Right lobe of liver (tissue), 6 donors: ENCODE measurements around the gene SPAM1. TPM values are rescaled to one million over a fixed set of nuclear protein-coding genes. Genes with fewer than 3 reads are reported as not detected.

Experiments used
- ATAC-seq, 4 donors: fragments of 200-7000 bp; cut with Tn5 transposase; one replicate each; pipeline ENCODE4 v1.9.1; 2020; ENCODE audit warnings: mild to moderate bottlenecking in 4 of 4, moderate library complexity in 4 of 4
- DNase-seq, 3 donors: peaks; one replicate each; pipeline ENCODE4 v3.0.0-alpha.2; 2020
- H3K27ac ChIP-seq, 3 donors: fragments of 200-600 bp; one replicate each; pipeline ENCODE4 v1.8.0; 2022
- H3K27me3 ChIP-seq, 2 donors: fragments of 200-600 bp; one replicate each; pipeline ENCODE4 v1.8.0; 2022
- H3K36me3 ChIP-seq, 4 donors: fragments of 200-600 bp; sonication (generic) in 1 of 4; one replicate each; pipeline versions ENCODE4 v1.5.1 to v1.8.0; 2017 to 2022; ENCODE audit warnings: control low read depth in 1 of 4
- H3K4me1 ChIP-seq, 4 donors: fragments of 200-600 bp; sonication (generic) in 1 of 4; one replicate each; pipeline versions ENCODE4 v1.5.1 to v1.8.0; 2017 to 2022; ENCODE audit warnings: control low read depth in 1 of 4
- H3K4me3 ChIP-seq, 3 donors: fragments of 200-600 bp; one replicate each; pipeline ENCODE4 v1.8.0; 2022
- H3K9me3 ChIP-seq, 4 donors: fragments of 200-600 bp; sonication (generic) in 1 of 4; one replicate each; pipeline versions ENCODE4 v1.5.1 to v1.8.0; 2017 to 2022; ENCODE audit warnings: control low read depth in 1 of 4
- CTCF ChIP-seq, 4 donors: fragments of 200-600 bp in 3 of 4; fragments of 450-650 bp in 1 of 4; IDR thresholded peaks; one replicate each; pipeline versions ENCODE4 v1.5.1 to v1.8.0; 2016 to 2022; ENCODE audit warnings: antibody characterized with exemption in 4 of 4, mild to moderate bottlenecking in 2 of 4
- POLR2A ChIP-seq: fragments of 450-650 bp; IDR thresholded peaks from one replicate; pipeline ENCODE4 v1.6.1; 2017; ENCODE audit warnings: antibody characterized with exemption, mild to moderate bottlenecking
- WGBS: methylation state at CpG from one replicate; pipeline ENCODE4 v1.1.6; 2018; ENCODE audit warnings: low coverage, low lambda C conversion rate; ENCODE audit not compliant: insufficient coverage; ENCODE audit errors: missing lambda C conversion rate; 5-methylcytosine and 5-hydroxymethylcytosine counted together
- intact Hi-C, 2 donors: fragments of 100-400 bp; cut with DNase I; formaldehyde crosslinking; loops; one replicate each; pipeline versions ENCODE4 v1.11.2 to v1.14.1; 2022
- total RNA-seq, 6 experiments: library from RNA; depleted of rRNA in 2 of 6; stranded (reverse); fragments of >200 nt in 2 of 6; fragmentation: NEBNext Ultra II Directional in 3 of 6; extraction: Animal tissue kit (Norgen Biotek cat#: 25700) in 3 of 6; gene quantifications; one replicate each; pipeline versions ENCODE4 v1.1.0 to v1.2.4, GENCODE V29; 2016 to 2023
- donor health status: DM: no; HTN: yes; CAD: no.
- donor health status: DM: no; HTN: no; CAD: no.
- donor health status: DM: no; HTN: no; CAD: no.
- donor health status: DM: no; HTN: yes; CAD: no.
- donor health status: DM: no; HTN: yes; CAD: no.

SPAM1 gene
- total RNA-seq, 6 experiments from 2014 or later = not detected

DNA sequence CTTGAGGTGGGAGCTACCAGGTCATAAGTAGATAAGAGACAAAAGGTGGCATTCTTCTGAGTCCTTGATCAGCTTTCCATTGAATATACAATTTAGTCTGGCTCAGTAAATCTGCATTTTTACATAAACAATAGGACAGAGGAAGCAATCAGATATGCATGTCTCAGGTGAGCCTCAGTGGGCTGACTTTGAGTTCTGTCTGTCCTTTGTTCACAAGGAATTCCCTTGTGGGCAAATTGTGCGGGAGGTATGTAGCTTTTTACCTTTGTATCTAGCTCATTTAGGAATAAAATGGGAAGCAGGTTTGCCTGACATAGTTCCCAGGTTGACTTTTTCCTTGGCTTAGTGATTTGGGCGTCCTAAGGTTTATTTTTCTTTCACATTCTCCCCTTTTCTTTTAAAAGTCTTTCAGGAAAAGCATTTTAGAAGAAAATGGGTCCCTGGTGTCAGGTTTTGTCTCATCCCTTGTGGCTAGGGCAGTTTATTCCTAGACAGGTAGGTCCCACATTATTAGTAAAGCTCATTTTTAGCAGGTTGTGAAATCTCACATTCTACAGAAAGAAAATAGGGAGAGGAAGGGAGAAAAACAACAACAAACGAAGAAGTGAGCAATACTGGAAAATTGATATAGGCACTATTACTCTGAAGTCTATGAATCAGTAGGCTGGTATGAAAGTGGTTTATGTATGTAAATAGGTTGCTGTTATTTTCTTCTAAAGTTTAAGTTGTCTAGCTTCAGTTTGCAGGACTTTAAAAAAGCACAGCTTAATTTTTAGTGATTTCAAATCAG is 16.5 kb downstream of the SPAM1 start:
- intact Hi-C loops = no loop called here
- WGBS = 33% methylated on average over 3 of the region's 3 CpGs
- H3K4me1 ChIP-seq = no peaks in the 10 kb centered on the region
- H3K27me3 ChIP-seq = no peaks in the 10 kb centered on the region
- H3K9me3 ChIP-seq = no peaks in the 10 kb centered on the region
- no peaks in the 10 kb centered on the region for H3K36me3 ChIP-seq
- H3K27ac ChIP-seq = no peak overlapping the region
- ATAC-seq (no peak), DNase-seq (no peak)
- TF ChIP-seq CTCF (IDR thresholded peaks at IDR 0.05) (no peak), POLR2A (no peak)
- H3K4me3 ChIP-seq = no peak overlapping the region

DNA sequence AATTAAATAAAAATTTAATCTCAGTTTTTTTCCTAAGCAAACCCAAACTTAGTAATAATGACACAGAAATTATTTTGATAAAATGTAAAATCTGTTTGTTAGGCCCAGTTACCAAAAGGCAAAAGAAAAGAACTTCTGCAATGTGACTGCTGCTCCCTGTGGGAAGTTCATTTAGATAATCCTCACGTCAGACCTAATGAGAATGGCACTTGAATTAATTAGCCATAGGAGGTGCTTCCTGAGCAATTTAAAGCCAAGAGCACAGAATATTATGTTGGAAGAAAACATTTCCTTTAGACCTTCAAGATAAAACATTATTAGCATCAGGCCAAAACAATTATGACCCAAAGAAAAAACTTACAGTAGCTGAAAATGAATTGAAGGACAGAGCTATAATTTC is 19.4 kb downstream of the SPAM1 start:
- intact Hi-C loops = no loop called here

GRCh38 chr7:123945938-123946337 is 20.9 kb downstream of the SPAM1 start:
- no peaks in the 10 kb centered on the region for H3K36me3 ChIP-seq
- intact Hi-C loops = no loop called here
- H3K4me1 ChIP-seq = no peaks in the 10 kb centered on the region
- no peaks in the 10 kb centered on the region for H3K27me3 ChIP-seq
- no peak overlapping the region for H3K27ac ChIP-seq
- no peak overlapping the region for H3K4me3 ChIP-seq
- no peaks in the 10 kb centered on the region for H3K9me3 ChIP-seq
- no peak for TF ChIP-seq POLR2A
- no peak for TF ChIP-seq CTCF (IDR thresholded peaks at IDR 0.05)
- 33% methylated on average over 1 of the region's 1 CpG for WGBS
- ATAC-seq = no peak
- no peak for DNase-seq

More for the DNA sequence above, 19.4 kb downstream of the SPAM1 start:
- Histone ChIP-seq H3K27ac (no peak overlapping the region), H3K36me3 (no peaks in the 10 kb centered on the region), H3K9me3 (no peaks in the 10 kb centered on the region), H3K4me3 (no peak overlapping the region), H3K4me1 (no peaks in the 10 kb centered on the region), H3K27me3 (no peaks in the 10 kb centered on the region)
- ATAC-seq = no peak
- DNase-seq = no peak
- TF ChIP-seq POLR2A = no peak
- TF ChIP-seq CTCF (IDR thresholded peaks at IDR 0.05) = no peak
- WGBS = 52% methylated on average over 1 of the region's 1 CpG

GRCh38 chr7:123948136-123948535 is 23.1 kb downstream of the SPAM1 start:
- H3K9me3 ChIP-seq = no peaks in the 10 kb centered on the region
- H3K4me3 ChIP-seq = no peak overlapping the region
- ATAC-seq = no peak
- no peak overlapping the region for H3K27ac ChIP-seq
- intact Hi-C loops = no loop called here
- H3K36me3 ChIP-seq = no peaks in the 10 kb centered on the region
- no peak for DNase-seq
- no peaks in the 10 kb centered on the region for H3K27me3 ChIP-seq
- TF ChIP-seq POLR2A (no peak), CTCF (IDR thresholded peaks at IDR 0.05) (no peak)
- WGBS = 68% methylated on average over 4 of the region's 4 CpGs
- H3K4me1 ChIP-seq = no peaks in the 10 kb centered on the region
